ENCODE results near the gene FAAP100.

Gene FAAP100

DNA sequence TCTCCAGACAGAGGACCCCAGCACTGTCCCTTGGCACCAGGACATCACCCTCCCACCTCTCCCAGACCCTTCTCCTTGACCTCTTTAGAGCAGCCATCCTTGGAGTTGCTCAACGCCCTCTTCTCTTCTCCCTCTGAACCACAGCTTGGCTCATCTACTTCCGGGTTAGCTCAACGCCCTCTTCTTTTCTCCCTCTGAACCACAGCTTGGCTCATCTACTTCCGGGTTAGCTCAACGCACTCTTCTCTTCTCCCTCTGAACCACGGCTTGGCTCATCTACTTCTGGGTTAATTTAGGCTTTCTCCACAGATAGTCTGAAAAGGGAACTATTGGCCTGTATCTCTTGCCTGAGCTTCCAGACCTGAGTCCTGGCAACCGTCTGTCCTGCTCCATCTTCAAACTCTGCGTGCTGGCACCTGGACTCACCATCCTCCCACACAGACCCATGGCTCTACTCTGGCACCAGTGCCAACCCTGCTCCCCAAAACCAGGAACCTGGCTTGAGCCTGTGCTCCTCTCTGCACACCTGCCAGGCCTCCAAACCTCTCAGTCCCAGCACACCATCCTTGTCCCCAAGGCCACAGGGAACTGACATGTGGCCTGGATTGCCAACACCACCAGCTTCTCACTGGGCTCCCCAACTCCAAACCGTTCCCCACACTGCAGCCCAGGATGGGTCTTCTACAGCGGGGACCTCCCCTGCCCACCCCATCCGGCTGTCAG lies 25.3 kb upstream of the FAAP100 start:
- no peak for DNase-seq (ENCODE audit: low read depth)

DNA sequence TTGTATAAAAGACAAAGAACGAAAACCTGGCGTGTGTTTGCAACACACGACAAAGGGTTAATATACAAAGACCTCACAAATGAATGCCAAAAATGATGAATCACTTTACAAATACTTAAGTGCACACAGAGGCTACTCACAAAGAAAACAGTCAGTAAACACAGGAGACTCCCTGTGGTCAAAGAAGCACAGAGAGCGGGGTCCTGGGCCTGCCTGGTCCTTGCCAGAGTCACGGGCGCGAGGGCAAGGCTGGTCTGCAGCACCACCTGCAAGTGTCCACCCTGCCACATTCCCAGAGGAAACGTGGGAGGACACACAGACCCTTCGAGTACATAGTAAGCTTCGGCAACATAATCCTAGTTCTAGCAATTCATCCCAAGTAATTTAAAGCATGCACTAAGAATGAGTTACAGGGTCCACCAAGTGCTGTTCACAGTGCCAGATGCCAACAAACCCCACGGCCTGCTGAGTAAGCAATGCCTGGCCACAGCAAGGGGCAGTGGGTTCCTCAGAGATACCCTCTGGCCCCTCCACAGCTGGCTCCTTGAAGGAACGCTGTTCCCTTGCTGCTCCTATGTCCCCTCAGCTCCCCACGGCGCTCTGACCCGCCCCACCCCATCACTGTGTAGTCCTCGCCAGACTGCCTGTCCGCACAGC lies 24.6 kb upstream of the FAAP100 start:
- no peak for DNase-seq (ENCODE audit: low read depth)

DNA sequence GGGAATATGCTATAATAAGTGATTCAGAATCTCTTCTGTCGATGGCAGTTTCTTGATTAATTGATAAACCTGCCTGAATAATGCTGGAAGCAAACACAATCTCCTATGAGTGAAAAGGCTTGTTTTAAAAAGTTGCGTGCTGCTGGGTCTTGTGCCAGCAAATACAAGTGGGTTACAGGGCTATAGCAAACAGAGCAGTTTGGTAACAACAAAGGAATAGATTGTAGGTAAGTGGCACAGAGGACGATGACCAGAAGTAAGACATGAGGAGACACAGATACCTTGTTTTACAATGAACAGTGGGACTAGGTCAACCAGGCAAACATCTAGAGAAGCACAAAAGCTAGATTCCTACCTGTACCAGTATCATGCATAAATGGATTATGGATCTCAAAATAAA lies 23.7 kb upstream of the FAAP100 start:
- no peak for DNase-seq (ENCODE audit: low read depth)

DNA sequence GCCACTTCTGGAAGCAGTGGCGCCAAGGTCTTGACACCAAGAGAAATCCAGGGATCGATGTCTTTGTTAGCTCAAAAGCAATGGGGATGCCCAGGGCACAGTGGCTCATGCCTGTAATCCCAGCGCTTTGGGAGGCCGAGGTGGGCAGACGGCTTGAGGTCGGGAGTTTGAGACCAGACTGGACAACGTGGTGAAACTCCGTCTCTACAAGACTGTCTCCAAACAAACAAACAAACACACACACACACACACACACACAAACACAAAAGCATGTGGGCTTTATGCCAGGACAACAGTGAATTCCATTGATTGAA lies 22.4 kb upstream of the FAAP100 start:
- DNase-seq (ENCODE audit: low read depth): no peak

DNA sequence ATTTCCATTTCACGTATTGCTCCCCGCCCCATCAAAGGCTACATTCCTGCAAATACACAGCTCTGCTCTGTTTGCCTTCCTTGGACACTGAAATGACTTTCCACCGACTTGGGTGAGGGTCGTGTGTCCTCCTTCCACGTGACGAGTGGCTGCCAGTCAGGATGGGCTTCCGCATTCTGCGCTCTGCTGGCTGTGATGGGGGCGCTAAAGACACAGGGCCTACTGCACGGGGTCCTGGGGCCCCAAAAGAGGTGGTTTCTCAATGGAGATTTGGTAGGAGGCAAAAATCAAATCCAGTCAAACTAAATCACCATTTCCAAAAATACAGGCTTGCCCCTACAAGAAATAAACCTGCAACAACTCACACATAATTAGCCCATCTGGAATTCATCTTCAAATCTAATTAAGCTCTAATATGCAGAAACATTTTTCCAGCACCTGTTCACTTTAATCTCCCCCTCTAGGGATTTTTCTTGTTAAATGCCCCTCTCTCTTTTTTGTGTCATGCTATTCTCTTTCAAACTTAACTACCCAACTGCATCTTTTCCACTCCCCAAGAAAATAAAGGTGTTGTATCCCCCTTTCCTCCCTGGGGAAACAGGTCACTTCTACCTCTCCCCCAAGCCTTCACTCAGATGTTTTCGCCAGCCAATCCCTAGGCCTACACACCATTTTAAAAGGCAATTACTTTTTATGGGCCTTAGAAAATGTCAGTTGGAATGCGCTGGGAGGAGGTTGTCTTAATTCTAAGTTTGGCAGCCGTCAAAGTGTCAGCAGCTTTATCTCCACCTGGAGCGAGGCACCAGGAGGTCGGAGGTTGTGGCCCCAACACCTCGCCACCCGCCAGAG lies 21.9 kb upstream of the FAAP100 start:
- DNase-seq (ENCODE audit: low read depth): no peak

DNA sequence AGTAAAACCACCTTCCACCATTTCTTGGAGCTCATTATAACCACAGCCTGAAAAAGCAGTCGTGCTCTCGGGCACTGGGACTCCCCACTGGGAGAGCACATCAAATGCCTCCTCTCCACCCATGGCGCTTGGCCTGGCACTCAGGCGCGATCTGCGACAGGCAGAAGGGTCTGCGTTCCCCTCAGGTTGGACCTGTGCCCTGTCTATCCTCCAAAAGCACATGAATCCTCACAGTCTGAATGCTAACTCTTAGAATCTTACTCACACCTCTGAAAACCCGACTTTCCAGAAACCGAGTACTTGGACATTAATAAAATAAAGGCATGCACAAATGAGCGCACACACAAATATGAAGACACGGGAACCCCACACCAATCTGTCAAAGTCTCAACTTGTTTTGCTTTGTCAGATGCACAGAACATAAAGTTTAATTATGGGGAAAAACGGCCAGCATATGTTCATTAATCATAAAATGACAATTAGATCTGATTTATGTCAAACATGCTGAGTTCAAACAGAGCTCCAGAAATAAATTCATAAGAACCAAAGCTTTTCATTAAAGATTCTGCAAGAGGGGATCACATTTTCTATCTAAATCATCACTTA lies 20.5 kb upstream of the FAAP100 start:
- DNase-seq (ENCODE audit: low read depth): no peak

DNA sequence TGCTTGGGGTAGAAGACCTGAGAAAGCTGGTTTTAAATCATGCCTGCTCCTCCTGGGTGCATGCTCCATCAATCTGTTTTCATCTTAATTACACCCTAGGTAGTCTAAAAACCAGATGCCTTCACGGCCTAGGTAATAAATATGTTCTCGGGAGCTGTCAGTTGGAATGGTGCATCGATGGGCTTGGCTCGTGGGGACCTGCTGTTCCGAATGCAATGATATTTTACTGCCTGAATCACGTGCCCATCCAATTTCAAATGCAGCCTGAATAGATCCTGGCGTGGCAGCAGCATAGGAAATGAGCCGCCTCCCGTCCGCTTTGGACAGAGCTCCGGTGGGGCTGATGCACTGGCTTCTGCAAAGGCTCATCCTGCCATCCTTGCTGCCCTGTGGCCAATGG lies 18.8 kb upstream of the FAAP100 start:
- no peak for DNase-seq (ENCODE audit: low read depth)

DNA sequence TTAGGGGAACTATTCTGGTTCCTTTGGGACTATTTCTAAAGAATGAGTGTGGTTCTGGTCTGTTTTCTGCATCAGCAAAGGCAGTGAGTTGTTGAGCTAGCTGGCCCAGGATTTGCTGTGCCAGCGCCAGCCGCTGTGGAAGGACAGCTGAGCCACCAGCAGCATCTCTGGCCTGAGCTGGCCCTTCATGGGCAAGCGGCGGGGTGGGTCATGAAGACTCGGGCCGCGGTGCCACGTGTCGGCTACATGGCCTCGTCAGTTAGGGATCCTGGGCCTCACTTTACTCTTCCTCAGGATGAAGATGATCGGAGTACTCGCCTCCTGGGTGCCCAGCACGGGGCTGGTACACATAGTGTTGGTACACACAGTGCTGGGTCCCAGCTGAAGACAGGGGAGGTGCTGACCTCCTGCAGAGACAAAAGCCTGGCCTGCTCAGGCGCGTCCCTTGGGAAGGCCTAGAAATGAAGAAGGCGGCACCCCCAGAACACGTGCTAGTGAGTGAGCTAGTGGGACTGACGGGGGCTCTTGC lies 17.9 kb upstream of the FAAP100 start:
- no peak for DNase-seq (ENCODE audit: low read depth)

DNA sequence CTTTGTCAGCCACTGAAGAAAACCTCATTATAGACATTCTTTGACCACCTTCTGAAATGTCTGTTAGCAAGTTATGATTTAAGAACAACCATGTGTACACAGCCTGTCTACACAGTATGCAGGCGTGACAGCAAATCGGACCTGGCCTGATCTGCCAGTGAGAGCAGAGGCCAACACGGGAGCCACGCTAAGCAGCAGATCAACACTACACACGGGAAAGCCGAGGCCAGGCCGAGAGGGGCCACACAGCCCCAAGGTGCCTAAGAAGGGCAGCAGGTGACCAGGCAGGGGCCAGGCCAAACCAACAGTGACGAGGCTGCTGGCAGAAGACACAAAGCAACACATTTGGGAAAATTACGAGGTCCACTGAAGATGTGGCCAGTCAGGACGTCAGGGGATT lies 16.3 kb upstream of the FAAP100 start:
- no peak for DNase-seq (ENCODE audit: low read depth)

DNA sequence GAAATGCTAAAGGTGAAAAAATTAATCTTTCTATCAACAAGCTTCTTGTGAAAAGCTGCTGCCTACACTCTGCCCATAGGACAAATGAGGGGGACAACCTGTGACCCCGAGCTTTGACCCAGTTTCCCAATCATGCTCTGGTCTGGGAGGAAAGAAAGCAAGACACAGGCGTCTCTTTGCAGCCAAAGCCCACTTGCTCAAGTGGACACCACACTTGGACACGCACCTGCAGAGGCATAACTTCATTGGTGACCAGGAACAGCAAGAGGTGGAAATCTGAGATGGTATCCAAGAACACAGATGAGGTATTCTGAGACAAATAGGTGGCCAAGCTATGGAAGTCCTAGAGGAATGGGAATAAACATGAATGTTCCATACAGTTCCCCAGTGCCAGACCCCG lies 15.0 kb upstream of the FAAP100 start:
- no peak for DNase-seq (ENCODE audit: low read depth)

DNA sequence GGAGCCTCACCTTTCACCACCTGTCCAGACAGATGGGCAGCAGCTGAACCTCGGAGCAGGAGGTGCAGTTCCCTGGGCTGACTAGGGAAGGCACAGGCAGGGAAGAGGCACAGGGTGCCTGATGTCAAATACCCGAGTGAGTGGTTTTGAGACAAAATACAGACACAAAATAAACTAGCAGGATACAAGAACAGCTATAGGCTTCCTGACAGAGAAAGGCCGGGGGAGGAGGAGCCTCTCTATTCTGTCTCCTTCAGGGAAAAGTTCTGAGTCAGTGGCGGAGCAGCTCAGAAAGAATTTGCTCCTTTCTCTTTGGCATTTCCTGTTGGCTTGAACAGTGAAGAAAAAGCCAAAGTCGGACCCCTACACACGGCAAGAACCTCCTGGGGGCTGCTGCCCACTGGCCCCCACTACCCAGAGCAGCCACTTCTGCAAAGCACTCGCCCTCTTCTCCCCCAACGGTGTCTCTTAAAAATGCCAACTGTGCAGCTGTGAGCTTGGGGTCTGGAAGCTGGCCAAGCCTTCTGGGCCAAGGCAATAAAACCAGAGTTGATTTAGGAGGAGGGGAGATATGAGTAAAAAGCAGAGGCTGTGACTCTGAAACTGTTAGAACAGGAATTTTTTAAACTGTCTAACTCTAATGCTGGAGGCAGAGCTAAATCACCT lies 14.4 kb upstream of the FAAP100 start:
- DNase-seq (ENCODE audit: low read depth): no peak

DNA sequence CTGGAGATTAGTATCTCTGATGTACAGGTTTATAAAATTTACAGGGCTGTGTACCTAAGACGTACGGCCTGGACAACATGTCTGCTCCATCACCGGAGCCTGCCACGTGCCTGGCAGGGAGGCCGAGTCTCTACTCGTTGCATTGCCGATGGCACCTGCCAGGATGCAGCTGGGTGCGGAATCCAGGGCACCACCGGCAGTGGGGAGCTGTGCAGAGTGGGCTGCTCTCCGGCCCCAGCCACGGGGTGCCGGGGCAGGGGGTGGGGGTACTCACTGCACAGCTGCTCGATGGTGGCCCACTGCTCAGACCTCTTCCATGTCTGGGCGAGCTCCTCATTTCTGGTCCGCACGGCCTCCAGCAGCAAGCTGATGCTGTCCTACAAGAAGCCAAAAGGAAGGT lies 13.1 kb upstream of the FAAP100 start:
- DNase-seq (ENCODE audit: low read depth): no peak

DNA sequence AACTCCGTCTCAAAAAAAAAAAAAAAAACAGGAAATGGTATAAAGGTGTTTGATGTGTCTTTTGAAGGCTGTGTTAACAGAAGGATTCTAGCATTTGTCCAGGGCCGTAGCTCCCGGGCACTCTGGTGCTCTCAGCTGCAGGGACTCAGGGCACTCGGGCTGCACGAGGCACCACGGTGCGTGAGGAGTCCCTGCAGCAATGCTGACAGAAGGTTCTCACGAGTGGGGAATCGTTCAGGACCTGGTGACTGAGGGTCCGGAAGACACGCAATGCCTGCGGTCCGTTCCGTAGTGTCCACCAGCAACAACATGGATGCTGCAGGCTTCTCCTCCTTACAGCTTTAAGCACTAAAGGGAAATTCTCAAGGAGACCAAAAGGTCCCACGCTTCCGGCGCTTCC lies 12.6 kb upstream of the FAAP100 start:
- DNase-seq (ENCODE audit: low read depth): no peak

DNA sequence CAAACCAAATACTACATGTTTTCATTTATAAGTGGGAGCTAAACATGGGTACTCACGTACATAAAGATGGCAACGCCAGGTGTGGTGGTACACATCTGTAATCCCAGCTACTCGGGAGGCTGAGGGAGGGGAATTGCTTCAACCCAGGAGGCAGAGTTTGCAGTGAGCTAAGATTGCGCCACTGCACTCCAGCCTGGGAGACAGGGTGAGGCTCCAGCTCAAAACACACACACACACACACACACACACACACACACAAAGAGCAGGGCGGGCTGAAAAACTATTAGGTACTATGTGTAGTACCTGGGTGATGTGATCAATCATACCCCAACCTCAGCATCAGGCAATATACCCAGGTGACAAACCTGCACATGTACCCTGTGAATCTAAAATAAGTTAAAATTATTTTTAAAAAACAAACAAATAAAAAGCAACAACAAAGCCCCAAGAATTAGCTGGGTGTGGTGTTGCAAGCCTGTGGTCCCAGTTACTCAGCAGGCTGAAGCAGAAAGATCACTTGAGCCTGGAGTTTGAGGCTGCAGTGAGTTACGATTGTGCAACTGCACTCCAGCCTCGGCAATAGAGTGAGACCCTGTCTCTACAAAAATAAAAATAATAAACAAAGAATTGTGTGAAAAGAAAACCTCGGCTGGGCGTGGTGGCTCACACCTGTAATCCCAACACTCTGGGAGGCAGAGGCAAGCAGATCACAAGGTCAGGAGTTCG lies 11.9 kb upstream of the FAAP100 start:
- DNase-seq (ENCODE audit: low read depth): no peak

DNA sequence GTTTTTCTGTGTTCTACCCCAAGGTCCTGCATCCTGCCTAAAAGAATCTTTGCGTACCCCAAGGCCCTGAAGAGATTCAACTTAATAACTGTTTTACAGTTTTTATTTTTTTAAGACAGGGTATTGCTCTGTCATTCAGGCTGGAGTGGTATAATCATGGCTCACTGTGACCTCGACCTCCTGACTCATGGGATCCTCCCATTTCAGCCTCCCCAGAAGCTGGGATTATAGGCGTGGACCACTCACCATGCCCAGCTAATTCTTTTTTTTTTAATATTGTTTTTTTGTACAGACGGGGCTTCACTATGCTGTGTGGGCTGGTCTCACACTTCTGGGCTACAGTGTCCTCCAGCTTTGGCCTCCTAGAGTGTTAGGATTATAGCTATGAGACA lies 9.3 kb upstream of the FAAP100 start:
- DNase-seq (ENCODE audit: low read depth): no peak

DNA sequence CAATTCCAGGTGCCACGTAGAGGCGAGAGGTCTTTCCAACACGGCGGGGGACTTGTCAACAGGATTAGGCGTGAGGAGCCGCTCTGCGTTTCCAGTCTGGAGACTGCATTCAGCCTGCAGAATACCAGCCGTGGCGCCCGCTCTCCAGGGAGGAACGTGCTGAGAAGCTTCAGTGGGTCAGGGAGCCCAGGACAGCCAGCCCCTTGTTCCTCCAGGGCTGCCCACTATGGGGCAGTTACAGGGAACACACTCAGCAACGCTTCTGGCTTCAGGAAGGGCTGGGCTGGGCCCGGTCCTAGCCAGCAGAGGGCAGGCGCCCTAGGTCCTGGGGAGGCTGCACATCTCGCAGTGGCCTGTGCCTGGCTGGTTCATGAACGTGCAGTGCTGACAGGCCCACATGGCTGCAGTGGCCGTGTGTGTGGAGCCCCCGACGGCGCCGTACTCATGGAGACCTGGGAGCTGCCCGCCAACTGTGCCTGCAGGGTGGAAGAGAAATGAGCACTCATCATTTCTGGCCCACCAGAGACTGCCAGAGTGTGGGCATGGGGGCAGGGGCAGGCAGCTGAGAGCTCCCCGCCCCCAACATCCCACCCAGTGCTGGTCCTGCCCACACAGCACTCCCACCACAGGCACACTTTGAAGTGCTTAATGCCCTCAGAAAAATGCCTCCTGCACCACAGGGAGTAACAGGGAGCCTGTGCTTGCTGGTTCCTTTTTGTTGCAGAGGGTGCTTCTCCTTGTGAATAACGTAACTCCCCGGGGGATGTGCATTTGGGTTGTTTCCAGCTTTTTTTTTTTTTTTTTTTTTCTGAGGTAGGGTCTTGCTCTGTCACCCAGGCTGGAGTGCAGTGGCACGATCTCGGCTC lies 7.0 kb upstream of the FAAP100 start:
- DNase-seq (ENCODE audit: low read depth): no peak

DNA sequence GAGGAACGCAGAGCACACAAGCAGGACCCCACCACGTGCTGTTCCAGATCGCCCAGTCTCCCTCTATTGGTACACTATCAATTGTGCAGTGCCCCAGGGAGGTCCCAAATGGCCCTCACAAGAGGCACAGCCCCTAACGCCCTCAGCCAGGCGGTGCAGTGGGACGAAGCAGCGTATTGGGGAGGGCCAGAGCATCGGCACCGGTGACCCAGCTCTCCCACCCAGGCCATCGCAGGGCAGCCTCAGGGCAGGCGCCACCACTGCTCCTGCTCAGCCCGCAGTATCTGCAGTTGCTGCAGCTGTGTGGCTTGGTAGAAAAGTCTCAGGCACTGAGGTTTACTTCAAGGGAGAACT lies 5.9 kb upstream of the FAAP100 start:
- DNase-seq (ENCODE audit: low read depth): no peak

DNA sequence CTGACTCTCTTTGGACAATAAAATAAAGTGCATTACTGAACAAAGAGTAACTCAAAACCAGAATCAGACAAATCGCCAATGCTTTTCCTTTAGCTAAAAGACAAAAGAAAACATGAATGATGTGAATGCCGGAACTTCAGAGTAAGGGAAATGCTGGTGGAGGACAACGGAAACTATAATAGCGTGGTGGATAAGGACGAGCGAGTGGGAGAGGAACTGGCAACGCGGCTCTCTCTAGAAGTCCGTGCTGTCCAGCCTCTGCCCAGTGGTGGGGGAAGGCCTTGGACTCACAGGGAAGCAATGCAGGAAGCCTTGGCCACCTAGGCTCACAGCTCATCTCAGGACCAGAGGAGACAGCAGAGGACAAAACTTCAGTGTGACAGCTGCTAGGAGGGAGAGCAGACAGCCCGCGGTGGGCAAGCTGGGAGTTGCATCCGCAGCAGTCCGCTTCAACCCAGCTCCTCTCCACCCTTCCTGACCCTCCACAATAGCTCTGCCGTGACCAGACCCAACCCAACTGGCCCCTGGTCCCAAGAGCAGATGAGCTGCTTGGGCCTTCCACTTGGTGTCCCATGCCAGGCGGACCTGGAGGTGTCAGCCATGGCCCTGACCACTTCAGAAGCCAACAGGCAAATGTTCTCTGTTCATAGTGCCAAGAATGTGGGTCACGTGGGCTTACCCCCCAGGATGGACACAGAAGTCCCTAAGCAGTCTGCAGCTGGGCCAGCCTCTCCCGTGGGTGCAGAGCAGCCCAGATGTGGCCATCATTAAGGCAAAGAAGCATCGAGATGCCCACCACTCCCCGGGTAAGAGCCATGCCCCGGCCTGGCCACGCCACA lies 5.3 kb upstream of the FAAP100 start:
- no peak for DNase-seq (ENCODE audit: low read depth)

DNA sequence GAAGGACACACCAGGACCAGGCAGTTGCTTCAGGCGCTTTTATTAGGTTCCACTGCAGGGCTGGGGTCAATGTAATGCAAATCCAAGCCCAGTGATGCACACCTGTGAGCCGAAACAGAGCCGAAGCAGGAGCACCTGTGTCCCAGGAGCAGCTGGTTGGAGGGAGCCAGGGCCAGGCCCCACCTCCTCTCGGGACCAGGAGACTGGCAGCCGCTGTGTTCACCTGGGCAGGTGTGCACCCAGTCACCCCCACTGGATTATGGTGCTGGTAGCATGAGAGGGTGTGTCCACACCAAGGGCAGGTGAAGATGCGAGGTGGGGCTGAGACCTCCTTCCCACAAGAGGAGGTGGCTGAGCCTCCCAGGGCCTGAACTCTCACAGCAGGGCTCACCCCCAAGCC lies 4.7 kb upstream of the FAAP100 start:
- no peak for DNase-seq (ENCODE audit: low read depth)

Measured in activated T-helper 9 cell treated with anti-CD3 and anti-CD28 coated beads, Interleukin-2, amount 50 U/mL, for 16 hours (primary cell).